Lower leg skin (tissue), 3 donors: ENCODE measurements around the gene METAP1.

Experiments
- CTCF ChIP-seq, 3 donors: fragments of 450-650 bp; IDR thresholded peaks; one replicate each; pipeline ENCODE4 v1.5.1; 2016; ENCODE audit warnings: antibody characterized with exemption in 3 of 3, mild to moderate bottlenecking in 3 of 3, moderate library complexity in 2 of 3
- POLR2A ChIP-seq, 2 donors: fragments of 450-650 bp; IDR thresholded peaks; one replicate each; pipeline ENCODE4 v1.6.1; 2016 to 2017; ENCODE audit warnings: antibody characterized with exemption in 2 of 2, mild to moderate bottlenecking in 1 of 2, moderate library complexity in 1 of 2

- TF ChIP-seq CTCF (IDR thresholded peaks at IDR 0.05) (no peak), POLR2A (IDR thresholded peaks at IDR 0.05) (no peak)
These were observed 95.7 kb downstream of the METAP1 start for GRCh38 chr4:99091216-99091575.
